T-cell (primary cell): ENCODE results near the gene UGGT2. TPM values are rescaled to one million over a fixed set of nuclear protein-coding genes. Genes with fewer than 3 reads are reported as not detected.

Experiments
- ATAC-seq, 4 experiments: fragments of 200-7000 bp in 3 of 4; fragments of 150-1000 bp in 1 of 4; cut with Tn5 transposase; replicated peaks in 1 of 4; 1 replicate in 3 of 4; 2 replicates in 1 of 4; pipeline ENCODE4 v1.10.0; 2021; ENCODE audit warnings: moderate library complexity in 3 of 4, mild to moderate bottlenecking in 2 of 4, moderate number of reproducible peaks in 1 of 4
- CTCF ChIA-PET, 2 donors: fragments of 300-600 bp; sonication (Branson Sonifier 250); formaldehyde crosslinking; loops; one replicate each; lab custom pipeline; 2022; ENCODE audit warnings: antibody characterized with exemption in 2 of 2; lab: Charles Lee
- POLR2A ChIA-PET, 2 donors: fragments of 300-600 bp; sonication (Branson Sonifier 250); formaldehyde crosslinking; loops; one replicate each; lab custom pipeline; 2022; ENCODE audit warnings: antibody characterized with exemption in 2 of 2; lab: Charles Lee
- DNase-seq, 35 experiments: peaks; one replicate each; pipeline versions ENCODE4 v3.0.0 to v3.0.0-alpha.2; 2013 to 2023
- H3K27ac ChIP-seq: one replicate; pipeline ENCODE4 v1.5.1; 2013; ENCODE audit warnings: low read length
- H3K27me3 ChIP-seq, 2 experiments: replicated peaks in 1 of 2; 1 replicate in 1 of 2; 2 replicates in 1 of 2; pipeline versions ENCODE4 v1.6.1 to v1.7.0; 2013; ENCODE audit warnings: low read length in 1 of 2, mixed read lengths in 1 of 2; ENCODE audit not compliant: control insufficient read depth in 2 of 2, insufficient read depth in 2 of 2; ENCODE audit errors: extremely low read depth in 1 of 2
- H3K36me3 ChIP-seq, 2 donors: 1 replicate in 1 of 2; 2 replicates in 1 of 2; pipeline versions ENCODE4 v1.6.1 to v1.7.0; 2013; ENCODE audit warnings: low read length in 1 of 2; ENCODE audit not compliant: control insufficient read depth in 2 of 2, insufficient read depth in 1 of 2; ENCODE audit errors: extremely low read depth in 1 of 2
- H3K4me1 ChIP-seq, 2 experiments: 1 replicate in 1 of 2; 2 replicates in 1 of 2; pipeline versions ENCODE4 v1.6.1 to v1.7.0; 2013; ENCODE audit warnings: low read length in 2 of 2, mixed read lengths in 1 of 2; ENCODE audit not compliant: insufficient read depth in 2 of 2, control insufficient read depth in 1 of 2; ENCODE audit errors: extremely low read depth in 1 of 2
- H3K4me3 ChIP-seq, 2 donors: 1 replicate in 1 of 2; 2 replicates in 1 of 2; pipeline versions ENCODE4 v1.5.1 to v1.7.0; 2013; ENCODE audit warnings: mild to moderate bottlenecking in 2 of 2, low read length in 1 of 2, moderate library complexity in 1 of 2; ENCODE audit not compliant: control insufficient read depth in 1 of 2; ENCODE audit errors: extremely low read depth in 1 of 2
- H3K9me3 ChIP-seq: 2 replicates; pipeline ENCODE4 v1.7.0; 2013
- H3K27ac Mint-ChIP-seq, 2 donors: one replicate each; pipeline ENCODE4 v1.8.0; 2020 to 2021; ENCODE audit warnings: mild to moderate bottlenecking in 2 of 2, mixed read lengths in 2 of 2
- H3K27me3 Mint-ChIP-seq, 2 donors: one replicate each; pipeline ENCODE4 v1.8.0; 2021 to 2022; ENCODE audit warnings: mixed read lengths in 2 of 2
- H3K36me3 Mint-ChIP-seq: one replicate; pipeline ENCODE4 v1.8.0; 2021; ENCODE audit warnings: mixed read lengths
- H3K4me1 Mint-ChIP-seq, 3 donors: one replicate each; pipeline ENCODE4 v1.8.0; 2020 to 2022; ENCODE audit warnings: mixed read lengths in 3 of 3, mild to moderate bottlenecking in 1 of 3
- H3K4me3 Mint-ChIP-seq, 3 donors: one replicate each; pipeline ENCODE4 v1.8.0; 2020 to 2022; ENCODE audit warnings: mild to moderate bottlenecking in 3 of 3, mixed read lengths in 3 of 3, moderate library complexity in 3 of 3
- H3K9me3 Mint-ChIP-seq, 3 donors: one replicate each; pipeline ENCODE4 v1.8.0; 2020 to 2022; ENCODE audit warnings: mixed read lengths in 3 of 3
- WGBS: methylation state at CpG from one replicate; pipeline ENCODE4 v1.1.5; 2013; ENCODE audit warnings: missing lambda C conversion rate; ENCODE audit not compliant: insufficient coverage; 5-methylcytosine and 5-hydroxymethylcytosine counted together
- total RNA-seq, 35 experiments: library from RNA in 6 of 35; stranded (reverse) in 6 of 35; fragments of 120-200 nt in 1 of 35; gene quantifications; one replicate each; pipeline versions ENCODE4 v1.2.1 to v1.2.4 and lab custom pipeline; 2013 to 2026

The UGGT2 gene
- total RNA-seq, 5 donors from 2014 or later (not counting 1 experiment from before 2014, with no cell fraction given) = 0.13 to 0.59 (median 0.42) TPM; not detected in 1

DNA sequence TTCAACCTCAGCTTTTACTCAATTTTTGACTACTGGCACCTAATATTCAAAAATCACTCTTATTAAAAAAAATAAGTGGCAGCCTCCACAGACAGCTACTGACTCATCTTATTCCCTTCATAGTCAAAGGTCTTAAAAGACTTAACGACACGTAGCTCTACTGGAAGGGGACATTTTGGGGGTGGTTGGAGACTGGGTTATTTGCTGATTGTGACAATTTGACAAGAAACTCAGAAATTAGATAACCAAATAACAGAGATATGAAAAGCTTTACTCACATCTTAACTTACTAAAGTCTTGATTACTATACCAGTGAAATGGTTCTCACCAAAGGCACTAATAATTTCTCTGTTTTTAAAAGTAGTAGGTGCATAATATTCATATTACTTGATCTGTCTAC is 25.7 kb downstream of the UGGT2 start:
- Mint-ChIP-seq H3K27ac (no peak overlapping the region), H3K9me3 (no peaks in the 10 kb centered on the region), H3K4me1 (no peaks in the 10 kb centered on the region), H3K27me3 (no peaks in the 10 kb centered on the region), H3K36me3 (no peaks in the 10 kb centered on the region), H3K4me3 (no peak overlapping the region)
- Histone ChIP-seq H3K36me3 (no peaks in the 10 kb centered on the region), H3K9me3 (no peaks in the 10 kb centered on the region), H3K27ac (no peak overlapping the region), H3K27me3 (no peaks in the 10 kb centered on the region), H3K4me3 (no peak overlapping the region), H3K4me1 (no peaks in the 10 kb centered on the region)
- no CpG with 5 or more reads among the region's 2 CpGs for WGBS
- ChIA-PET POLR2A (interaction anchor here in 1 of 2 donors (0.7 kb wide), 1 partner anchor 34 kb away, joined by 3 read pairs; no protein-coding TSS in a partner anchor), CTCF (no interaction called here)
- DNase-seq (no peak), ATAC-seq (no peak)

DNA sequence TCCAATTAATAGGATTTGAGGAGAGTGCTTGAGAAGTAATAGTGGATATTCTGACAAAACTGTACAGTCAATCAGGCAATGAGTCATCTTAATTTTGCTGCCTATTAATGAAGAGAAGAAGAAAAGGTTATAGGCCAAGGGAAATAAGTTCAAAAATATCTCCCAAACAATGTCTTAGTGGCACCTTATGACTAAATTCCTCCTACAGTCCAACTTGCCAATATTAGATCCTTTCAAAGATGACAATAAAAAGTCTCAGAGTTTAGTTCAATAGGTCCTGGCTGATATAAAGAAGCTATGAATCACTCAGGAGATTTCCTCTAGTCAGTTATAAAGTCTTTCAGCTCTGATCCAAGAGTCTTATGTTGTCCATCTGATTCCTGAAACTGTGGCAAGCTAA is 27.9 kb downstream of the UGGT2 start:
- no peaks in the 10 kb centered on the region for H3K9me3 Mint-ChIP-seq
- H3K9me3 ChIP-seq = no peaks in the 10 kb centered on the region
- ChIA-PET POLR2A (no interaction called here), CTCF (no interaction called here)
- no peak overlapping the region for H3K27ac Mint-ChIP-seq
- H3K4me1 Mint-ChIP-seq = no peaks in the 10 kb centered on the region
- ATAC-seq (no peak), DNase-seq (no peak)
- no peak overlapping the region for H3K4me3 Mint-ChIP-seq
- H3K4me3 ChIP-seq = no peak overlapping the region
- no peaks in the 10 kb centered on the region for H3K36me3 Mint-ChIP-seq
- no peaks in the 10 kb centered on the region for H3K36me3 ChIP-seq
- no peaks in the 10 kb centered on the region for H3K27me3 ChIP-seq
- no peak overlapping the region for H3K27ac ChIP-seq
- H3K27me3 Mint-ChIP-seq = no peaks in the 10 kb centered on the region
- H3K4me1 ChIP-seq = no peaks in the 10 kb centered on the region

DNA sequence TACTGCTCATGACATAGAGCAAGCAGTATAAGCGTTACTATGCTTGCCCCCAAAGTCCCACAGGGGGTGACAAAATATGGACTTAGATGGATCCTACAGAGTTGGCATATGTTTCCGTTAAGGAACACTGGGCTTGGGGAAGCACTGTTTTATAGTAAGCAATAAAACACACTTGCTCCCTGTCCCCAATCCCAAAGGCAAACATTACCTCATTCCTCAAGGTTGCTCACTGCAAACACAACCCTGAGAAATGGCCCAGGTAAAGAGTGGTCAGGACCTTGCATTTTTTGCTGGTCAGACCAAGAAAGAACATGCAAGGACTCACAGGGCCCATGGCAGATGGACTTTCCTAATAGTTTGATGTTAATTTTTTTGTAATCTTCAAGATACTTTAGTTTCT is 32.3 kb downstream of the UGGT2 start:
- CTCF ChIA-PET = no interaction called here

DNA sequence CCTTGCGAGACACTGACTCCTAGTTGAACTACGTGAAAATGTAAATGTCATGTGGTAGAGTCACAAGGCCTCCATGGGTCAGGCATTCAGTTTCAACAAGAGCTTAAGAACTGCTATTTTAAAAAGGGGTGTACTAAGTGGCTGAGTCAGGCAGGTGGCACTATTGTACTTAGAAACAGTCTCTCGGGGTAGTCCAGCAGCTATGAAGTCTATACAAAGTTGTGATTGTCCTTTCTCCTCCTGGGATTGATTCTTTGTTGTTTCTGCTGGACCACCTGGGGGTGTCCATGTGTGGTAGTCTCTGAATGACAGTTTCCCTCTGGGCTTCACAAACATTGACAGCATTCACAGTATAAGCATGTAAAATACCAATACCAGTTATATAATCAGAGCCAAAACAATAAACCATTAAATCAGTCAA is 33.0 kb downstream of the UGGT2 start:
- no peaks in the 10 kb centered on the region for H3K9me3 ChIP-seq
- CTCF ChIA-PET = interaction anchor here in 1 of 2 donors (1.1 kb wide), 1 partner anchor 798 kb away, joined by 3 read pairs; no protein-coding TSS in a partner anchor
- ATAC-seq = no peak
- H3K36me3 ChIP-seq = no peaks in the 10 kb centered on the region
- no peak for DNase-seq
- Mint-ChIP-seq H3K36me3 (no peaks in the 10 kb centered on the region), H3K9me3 (peaks cover 0 to 11% (median 4%) of the 10 kb centered on the region in 3 donors), H3K27me3 (no peaks in the 10 kb centered on the region), H3K4me1 (no peaks in the 10 kb centered on the region), H3K27ac (no peak overlapping the region), H3K4me3 (no peak overlapping the region)
- no peak overlapping the region for H3K4me3 ChIP-seq
- H3K27me3 ChIP-seq = no peaks in the 10 kb centered on the region
- 59% methylated on average over 3 of the region's 3 CpGs for WGBS
- POLR2A ChIA-PET = no interaction called here
- H3K27ac ChIP-seq = no peak overlapping the region
- H3K4me1 ChIP-seq = no peaks in the 10 kb centered on the region

More for the DNA sequence above, 32.3 kb downstream of the UGGT2 start:
- no peaks in the 10 kb centered on the region for H3K4me1 ChIP-seq
- no peaks in the 10 kb centered on the region for H3K9me3 ChIP-seq
- H3K27ac ChIP-seq = no peak overlapping the region
- Mint-ChIP-seq H3K27me3 (no peaks in the 10 kb centered on the region), H3K4me3 (no peak overlapping the region), H3K27ac (no peak overlapping the region), H3K4me1 (no peaks in the 10 kb centered on the region), H3K9me3 (peaks cover 0 to 8% (median 2%) of the 10 kb centered on the region in 3 donors), H3K36me3 (no peaks in the 10 kb centered on the region)
- DNase-seq = no peak
- no CpG with 5 or more reads among the region's 2 CpGs for WGBS
- H3K27me3 ChIP-seq = no peaks in the 10 kb centered on the region
- no peak for ATAC-seq
- POLR2A ChIA-PET = no interaction called here
- no peak overlapping the region for H3K4me3 ChIP-seq
- H3K36me3 ChIP-seq = no peaks in the 10 kb centered on the region

DNA sequence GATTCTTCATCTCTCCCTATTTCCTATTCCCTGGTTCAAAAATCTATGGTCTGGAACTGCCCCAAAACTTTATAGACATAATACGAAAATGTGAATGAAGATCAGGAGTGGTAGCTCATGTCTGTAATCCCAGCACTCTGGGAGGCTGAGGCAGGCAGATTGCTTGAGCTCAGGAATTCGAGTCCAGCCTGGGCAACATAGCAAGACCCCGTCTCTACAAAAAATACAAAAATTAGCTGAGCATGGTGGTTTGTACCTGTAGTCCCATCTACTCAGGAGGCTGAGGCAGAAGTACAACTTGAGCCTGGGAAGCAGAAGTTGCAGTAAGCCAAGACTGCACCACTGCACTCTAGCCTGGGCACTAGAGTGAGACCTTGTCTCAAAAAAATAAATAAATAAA is 35.1 kb downstream of the UGGT2 start:
- Histone ChIP-seq H3K36me3 (no peaks in the 10 kb centered on the region), H3K4me1 (no peaks in the 10 kb centered on the region), H3K4me3 (no peak overlapping the region), H3K9me3 (no peaks in the 10 kb centered on the region), H3K27me3 (no peaks in the 10 kb centered on the region), H3K27ac (no peak overlapping the region)
- ATAC-seq = no peak
- H3K27me3 Mint-ChIP-seq = no peaks in the 10 kb centered on the region
- DNase-seq = no peak
- POLR2A ChIA-PET = no interaction called here
- H3K9me3 Mint-ChIP-seq = peaks cover 0 to 11% (median 4%) of the 10 kb centered on the region in 3 donors
- H3K4me3 Mint-ChIP-seq = no peak overlapping the region
- H3K36me3 Mint-ChIP-seq = no peaks in the 10 kb centered on the region
- 74% methylated on average over 3 of the region's 3 CpGs for WGBS
- H3K4me1 Mint-ChIP-seq = no peaks in the 10 kb centered on the region
- CTCF ChIA-PET = no interaction called here
- H3K27ac Mint-ChIP-seq = no peak overlapping the region

DNA sequence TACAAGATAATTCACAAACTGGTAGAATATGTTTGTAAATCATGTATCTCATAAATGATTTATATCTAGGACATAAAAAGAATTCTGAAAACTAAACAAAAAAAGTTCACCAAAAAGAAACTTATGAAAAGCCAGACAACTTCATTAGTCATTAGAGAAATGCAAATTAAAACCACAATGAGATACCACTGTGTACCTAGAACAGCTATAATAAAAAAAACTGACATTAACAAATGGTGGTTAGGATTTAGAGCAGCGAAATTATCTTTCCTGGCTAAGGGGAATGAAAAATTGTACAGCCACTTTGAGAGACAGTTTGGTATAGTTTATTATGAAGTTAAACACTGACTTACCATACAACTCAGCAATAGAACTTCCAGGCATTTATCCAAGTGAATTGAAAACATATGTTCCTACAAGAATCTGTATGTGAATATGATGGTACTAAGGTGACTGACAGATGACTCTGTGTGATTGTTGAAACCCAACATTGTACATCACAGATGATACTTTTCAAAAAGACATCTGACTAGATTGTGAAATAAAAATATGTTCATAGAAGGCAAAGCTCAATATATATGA is 41.8 kb downstream of the UGGT2 start:
- CTCF ChIA-PET = no interaction called here
- no peak for ATAC-seq

More for the DNA sequence above, 41.8 kb downstream of the UGGT2 start:
- Mint-ChIP-seq H3K4me1 (no peaks in the 10 kb centered on the region), H3K36me3 (no peaks in the 10 kb centered on the region), H3K4me3 (no peak overlapping the region), H3K27me3 (no peaks in the 10 kb centered on the region), H3K27ac (no peak overlapping the region), H3K9me3 (peaks cover 0 to 17% (median 14%) of the 10 kb centered on the region in 3 donors)
- Histone ChIP-seq H3K27ac (no peak overlapping the region), H3K27me3 (no peaks in the 10 kb centered on the region), H3K36me3 (no peaks in the 10 kb centered on the region), H3K4me3 (no peak overlapping the region), H3K9me3 (no peaks in the 10 kb centered on the region), H3K4me1 (no peaks in the 10 kb centered on the region)
- POLR2A ChIA-PET = no interaction called here
- WGBS = no CpG with 5 or more reads among the region's 1 CpG
- no peak for DNase-seq
